K562 (cell line): ENCODE data around the gene CALM3. TPM values are rescaled to one million over a fixed set of nuclear protein-coding genes. Genes with fewer than 3 reads are reported as not detected.

Experiments
- ASH1L ChIP-seq: fragments of 450-650 bp; IDR thresholded peaks from 2 replicates; pipeline ENCODE4 v1.6.1; 2018; ENCODE audit warnings: borderline replicate concordance, mild to moderate bottlenecking, low read depth; ENCODE audit not compliant: partially characterized antibody
- BCOR ChIP-seq: fragments of 450-650 bp; IDR thresholded peaks from 2 replicates; pipeline ENCODE4 v1.6.1; 2016
- CAMTA2 ChIP-seq: fragments of 250-450 bp; sonication (Bioruptor Pico); conservative IDR thresholded peaks from 2 replicates; pipeline ENCODE4 v1.5.1; 2022
- CBFA2T2 ChIP-seq: fragments of 450-650 bp; conservative IDR thresholded peaks from 2 replicates; pipeline ENCODE4 v1.6.1; 2017; ENCODE audit warnings: mild to moderate bottlenecking
- DACH1 ChIP-seq: fragments of 450-650 bp; IDR thresholded peaks from 2 replicates; pipeline ENCODE4 v1.6.1; 2018; ENCODE audit not compliant: partially characterized antibody
- EWSR1 ChIP-seq: fragments of 450-650 bp; IDR thresholded peaks from 2 replicates; pipeline ENCODE4 v1.6.1; 2018; ENCODE audit warnings: borderline replicate concordance, mild to moderate bottlenecking, low read depth, moderate library complexity; ENCODE audit not compliant: partially characterized antibody
- GATAD2A ChIP-seq: fragments of 450-650 bp; IDR thresholded peaks from 2 replicates; pipeline ENCODE4 v1.6.1; 2017
- HMG20A ChIP-seq: fragments of 450-650 bp; formaldehyde crosslinking; conservative IDR thresholded peaks from 2 replicates; pipeline ENCODE4 v1.4.0; 2020; ENCODE audit warnings: mild to moderate bottlenecking, mixed read lengths
- HMGN3 ChIP-seq: IDR thresholded peaks from 2 replicates; pipeline ENCODE4 v1.6.1; 2011; ENCODE audit warnings: borderline replicate concordance, low read depth, mild to moderate bottlenecking, mixed read lengths, low read length; ENCODE audit not compliant: insufficient read length; ENCODE audit errors: extremely low read depth
- HNRNPK ChIP-seq: fragments of 200-400 bp; formaldehyde crosslinking; IDR thresholded peaks from one replicate; pipeline ENCODE4 v1.6.1; 2018; ENCODE audit warnings: mild to moderate bottlenecking, low read depth, low read length; ENCODE audit not compliant: poor library complexity, severe bottlenecking
- MBD2 ChIP-seq: sonication (generic); IDR thresholded peaks from 2 replicates; pipeline ENCODE4 v1.6.1; 2016; ENCODE audit warnings: low read depth, borderline replicate concordance
- NFATC3 ChIP-seq: fragments of 450-650 bp; IDR thresholded peaks from 2 replicates; pipeline ENCODE4 v1.6.1; 2017; ENCODE audit warnings: mild to moderate bottlenecking
- POLR2B ChIP-seq: fragments of 450-650 bp; IDR thresholded peaks from 2 replicates; pipeline ENCODE4 v1.6.1; 2018; ENCODE audit warnings: low read depth; ENCODE audit not compliant: partially characterized antibody
- RNF2 ChIP-seq: sonication (generic); IDR thresholded peaks from 2 replicates; pipeline ENCODE4 v1.6.1; 2016
- SAP30 ChIP-seq: fragments of 200-600 bp; sonication (generic); IDR thresholded peaks from 2 replicates; pipeline ENCODE4 v1.6.1; 2012; ENCODE audit warnings: borderline replicate concordance, low read depth, mild to moderate bottlenecking, moderate library complexity, low read length, control low read depth, inconsistent platforms; ENCODE audit not compliant: insufficient read depth, poor library complexity, severe bottlenecking
- SMAD1 ChIP-seq: fragments of 150-350 bp; IDR thresholded peaks from 2 replicates; pipeline ENCODE4 v1.6.1; 2014; ENCODE audit warnings: low read length, low read depth; ENCODE audit not compliant: partially characterized antibody
- TFAM ChIP-seq: fragments of 250-450 bp; sonication (Bioruptor Pico); conservative IDR thresholded peaks from 2 replicates; pipeline ENCODE4 v1.5.0; 2021; ENCODE audit warnings: mild to moderate bottlenecking, moderate library complexity
- ZKSCAN1 ChIP-seq: fragments of 150-350 bp; IDR thresholded peaks from 2 replicates; pipeline ENCODE4 v1.6.1; 2016; ENCODE audit warnings: low read depth, low read length
- ZNF184 ChIP-seq: sonication (generic); formaldehyde crosslinking; IDR thresholded peaks from 2 replicates; pipeline ENCODE4 v1.5.0; 2020; ENCODE audit warnings: missing genetic modification reagents
- ZNF561 ChIP-seq: fragments of 450-650 bp; formaldehyde crosslinking; conservative IDR thresholded peaks from 2 replicates; pipeline ENCODE4 v1.4.0; 2020; ENCODE audit warnings: mild to moderate bottlenecking, moderate library complexity
- polyA plus RNA-seq, 8 experiments: library from polyadenylated mRNA; depleted of rRNA in 4 of 8; stranded (reverse) in 5 of 8; unstranded in 3 of 8; fragments of >200 nt; fragmentation: Nextera tagmentation in 2 of 8; fragmentation: Illumina TruSeq in 1 of 8; extraction: Ambion mirVana in 2 of 8; extraction: Trizol in 1 of 8; gene quantifications; 2 replicates each; pipeline versions ENCODE4 v1.2.1 to v1.2.3, GENCODE V29; 2011 to 2014; ENCODE audit warnings: inconsistent platforms in 1 of 8, missing spikeins in 1 of 8
- total RNA-seq, 7 experiments: library from RNA; depleted of rRNA in 6 of 7; stranded (reverse); fragments of >200 nt in 6 of 7; fragmentation: Illumina TruSeq in 2 of 7; extraction: Trizol in 2 of 7; gene quantifications; 2 replicates each; pipeline versions ENCODE4 v1.2.1 to v1.2.3, GENCODE V29; 2011 to 2021; ENCODE audit warnings: low replicate concordance in 1 of 7
- TF ChIP-seq, protein P1 (sequence below), 2 experiments: fragments of 450-650 bp in 1 of 2; IDR thresholded peaks; 2 replicates each; pipeline ENCODE4 v1.6.1; 2011 to 2017; ENCODE audit warnings: low read depth in 2 of 2, antibody characterized with exemption in 1 of 2, borderline replicate concordance in 1 of 2, low read length in 1 of 2, mild to moderate bottlenecking in 1 of 2, mixed read lengths in 1 of 2; ENCODE audit not compliant: control insufficient read depth in 1 of 2
- TF ChIP-seq, protein P2 (sequence below): conservative IDR thresholded peaks from 2 replicates; pipeline ENCODE4 v1.6.1; 2011; ENCODE audit warnings: low read depth, mild to moderate bottlenecking, low read length; ENCODE audit not compliant: control insufficient read depth
- TF ChIP-seq, protein P3 (sequence below): sonication (generic); formaldehyde crosslinking; IDR thresholded peaks from 2 replicates; pipeline ENCODE4 v1.8.0; 2022; ENCODE audit warnings: mild to moderate bottlenecking, missing genetic modification reagents

Gene CALM3
- total and polyA plus RNA-seq, 9 of the 15 experiments (the other 6 are each of a cell fraction or from before 2014, with no cell fraction given) = 34.6 to 350 (median 156) TPM

DNA sequence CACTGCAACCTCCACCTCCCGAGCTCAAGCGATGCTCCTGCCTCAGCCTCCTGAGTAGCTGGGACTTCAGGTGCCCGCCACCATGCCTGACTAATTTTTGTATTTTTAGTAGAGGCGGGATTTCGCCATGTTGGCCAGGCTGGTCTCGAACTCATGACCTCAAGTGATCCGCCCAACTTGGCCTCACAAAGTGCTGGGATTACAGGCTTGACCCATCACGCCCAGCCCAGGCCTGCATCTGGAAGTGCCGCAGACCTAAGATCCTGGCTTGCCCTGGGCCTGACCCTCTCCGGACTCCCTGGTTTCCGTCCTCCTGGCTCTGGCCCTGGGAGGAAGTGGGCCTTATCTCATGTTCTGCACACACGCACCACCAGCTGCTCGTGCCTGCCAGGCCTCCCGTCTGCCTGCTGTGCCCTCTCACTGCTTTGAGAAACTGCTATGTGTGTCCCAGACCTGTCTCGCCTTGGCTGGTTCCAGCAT, 28.5 kb downstream of the CALM3 start (continued):
- TF ChIP-seq, protein P1, sequence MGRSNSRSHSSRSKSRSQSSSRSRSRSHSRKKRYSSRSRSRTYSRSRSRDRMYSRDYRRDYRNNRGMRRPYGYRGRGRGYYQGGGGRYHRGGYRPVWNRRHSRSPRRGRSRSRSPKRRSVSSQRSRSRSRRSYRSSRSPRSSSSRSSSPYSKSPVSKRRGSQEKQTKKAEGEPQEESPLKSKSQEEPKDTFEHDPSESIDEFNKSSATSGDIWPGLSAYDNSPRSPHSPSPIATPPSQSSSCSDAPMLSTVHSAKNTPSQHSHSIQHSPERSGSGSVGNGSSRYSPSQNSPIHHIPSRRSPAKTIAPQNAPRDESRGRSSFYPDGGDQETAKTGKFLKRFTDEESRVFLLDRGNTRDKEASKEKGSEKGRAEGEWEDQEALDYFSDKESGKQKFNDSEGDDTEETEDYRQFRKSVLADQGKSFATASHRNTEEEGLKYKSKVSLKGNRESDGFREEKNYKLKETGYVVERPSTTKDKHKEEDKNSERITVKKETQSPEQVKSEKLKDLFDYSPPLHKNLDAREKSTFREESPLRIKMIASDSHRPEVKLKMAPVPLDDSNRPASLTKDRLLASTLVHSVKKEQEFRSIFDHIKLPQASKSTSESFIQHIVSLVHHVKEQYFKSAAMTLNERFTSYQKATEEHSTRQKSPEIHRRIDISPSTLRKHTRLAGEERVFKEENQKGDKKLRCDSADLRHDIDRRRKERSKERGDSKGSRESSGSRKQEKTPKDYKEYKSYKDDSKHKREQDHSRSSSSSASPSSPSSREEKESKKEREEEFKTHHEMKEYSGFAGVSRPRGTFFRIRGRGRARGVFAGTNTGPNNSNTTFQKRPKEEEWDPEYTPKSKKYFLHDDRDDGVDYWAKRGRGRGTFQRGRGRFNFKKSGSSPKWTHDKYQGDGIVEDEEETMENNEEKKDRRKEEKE (IDR thresholded peaks at IDR 0.05; ENCODE audit: borderline replicate concordance in 1 of 2, control insufficient read depth in 1 of 2, low read depth in 2 of 2, low read length in 1 of 2) = no peak
- TF ChIP-seq, protein P2, sequence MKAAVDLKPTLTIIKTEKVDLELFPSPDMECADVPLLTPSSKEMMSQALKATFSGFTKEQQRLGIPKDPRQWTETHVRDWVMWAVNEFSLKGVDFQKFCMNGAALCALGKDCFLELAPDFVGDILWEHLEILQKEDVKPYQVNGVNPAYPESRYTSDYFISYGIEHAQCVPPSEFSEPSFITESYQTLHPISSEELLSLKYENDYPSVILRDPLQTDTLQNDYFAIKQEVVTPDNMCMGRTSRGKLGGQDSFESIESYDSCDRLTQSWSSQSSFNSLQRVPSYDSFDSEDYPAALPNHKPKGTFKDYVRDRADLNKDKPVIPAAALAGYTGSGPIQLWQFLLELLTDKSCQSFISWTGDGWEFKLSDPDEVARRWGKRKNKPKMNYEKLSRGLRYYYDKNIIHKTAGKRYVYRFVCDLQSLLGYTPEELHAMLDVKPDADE = peak; percentile 55; the same call in 1 of the 2 replicates
- TF ChIP-seq GATAD2A (0 out of 2 replicates have a peak, but pooled peaks have one; percentile 51), BCOR (peak; percentile 73), HNRNPK (no peak), CAMTA2 (CRISPR knock-in tag) (no peak), SMAD1 (no peak), ZKSCAN1 (no peak), POLR2B (no peak), ASH1L (no peak), SAP30 (no peak), RNF2 (peak; percentile 31; the same call in 1 of the 2 replicates), HMGN3 (no peak), NFATC3 (no peak), DACH1 (no peak), CBFA2T2 (peak; percentile 78), ZNF184 (CRISPR knock-in tag) (no peak), EWSR1 (no peak), ZNF561 (CRISPR knock-in tag) (no peak), MBD2 (no peak; the same call in 1 of the 2 replicates), TFAM (CRISPR knock-in tag) (no peak), HMG20A (CRISPR knock-in tag) (no peak)
- TF ChIP-seq, protein P3, sequence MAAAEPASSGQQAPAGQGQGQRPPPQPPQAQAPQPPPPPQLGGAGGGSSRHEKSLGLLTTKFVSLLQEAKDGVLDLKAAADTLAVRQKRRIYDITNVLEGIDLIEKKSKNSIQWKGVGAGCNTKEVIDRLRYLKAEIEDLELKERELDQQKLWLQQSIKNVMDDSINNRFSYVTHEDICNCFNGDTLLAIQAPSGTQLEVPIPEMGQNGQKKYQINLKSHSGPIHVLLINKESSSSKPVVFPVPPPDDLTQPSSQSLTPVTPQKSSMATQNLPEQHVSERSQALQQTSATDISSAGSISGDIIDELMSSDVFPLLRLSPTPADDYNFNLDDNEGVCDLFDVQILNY (CRISPR knock-in tag) = no peak
